ENCODE data around the gene NEK6. TPM values are rescaled to one million over a fixed set of nuclear protein-coding genes. Genes with fewer than 3 reads are reported as not detected.

The NEK6 gene
- total and polyA plus RNA-seq, 2 experiments from 2014 or later, result 33.5 to 44.7 TPM

DNA sequence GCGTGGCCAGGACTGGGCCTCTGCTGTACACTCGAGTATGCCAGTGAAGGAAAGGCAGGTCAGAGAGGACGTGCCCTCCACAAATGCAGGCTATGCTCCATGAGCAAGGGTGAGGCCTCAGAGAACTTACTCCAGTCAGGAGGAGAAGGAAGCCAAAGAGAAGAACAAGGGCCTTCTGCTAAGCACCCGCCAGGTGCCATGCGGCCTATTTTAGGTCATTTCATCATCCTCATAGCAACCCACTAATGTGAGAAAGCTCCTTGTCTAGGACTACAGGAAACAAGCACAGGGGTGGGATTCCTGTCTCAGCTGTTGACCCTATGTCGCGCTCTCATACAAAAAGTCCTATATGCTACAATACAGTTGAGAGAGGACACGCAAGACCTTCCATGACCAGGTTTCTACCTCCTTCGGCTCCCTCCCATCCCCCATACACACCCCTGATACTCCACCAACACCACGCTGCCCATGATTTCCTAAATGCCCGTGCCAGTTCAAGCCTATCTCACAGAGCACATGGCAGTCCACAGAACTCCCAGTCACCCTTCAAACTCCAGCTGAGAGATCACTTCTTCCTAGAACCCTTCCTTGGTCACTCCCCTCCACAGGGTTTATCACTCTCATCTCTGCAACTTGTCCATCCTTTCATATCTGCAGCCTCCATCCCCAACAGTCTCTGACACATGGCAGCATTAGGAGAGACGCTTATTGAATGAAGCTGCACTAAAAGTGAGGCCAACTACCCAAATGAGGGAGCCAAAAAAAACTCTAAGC is 130.7 kb downstream of the NEK6 start:
- WGBS (ENCODE audit: low lambda C conversion rate, missing lambda C conversion rate), result 97% methylated on average over 12 of the region's 12 CpGs
- DNase-seq (ENCODE audit: low spot score), result no peak
- H3K27ac ChIP-seq, result no peak overlapping the region
- no peaks in the 10 kb centered on the region for H3K36me3 ChIP-seq (replicated peaks; ENCODE audit: insufficient read depth, low read depth)
- TF ChIP-seq, protein P1, sequence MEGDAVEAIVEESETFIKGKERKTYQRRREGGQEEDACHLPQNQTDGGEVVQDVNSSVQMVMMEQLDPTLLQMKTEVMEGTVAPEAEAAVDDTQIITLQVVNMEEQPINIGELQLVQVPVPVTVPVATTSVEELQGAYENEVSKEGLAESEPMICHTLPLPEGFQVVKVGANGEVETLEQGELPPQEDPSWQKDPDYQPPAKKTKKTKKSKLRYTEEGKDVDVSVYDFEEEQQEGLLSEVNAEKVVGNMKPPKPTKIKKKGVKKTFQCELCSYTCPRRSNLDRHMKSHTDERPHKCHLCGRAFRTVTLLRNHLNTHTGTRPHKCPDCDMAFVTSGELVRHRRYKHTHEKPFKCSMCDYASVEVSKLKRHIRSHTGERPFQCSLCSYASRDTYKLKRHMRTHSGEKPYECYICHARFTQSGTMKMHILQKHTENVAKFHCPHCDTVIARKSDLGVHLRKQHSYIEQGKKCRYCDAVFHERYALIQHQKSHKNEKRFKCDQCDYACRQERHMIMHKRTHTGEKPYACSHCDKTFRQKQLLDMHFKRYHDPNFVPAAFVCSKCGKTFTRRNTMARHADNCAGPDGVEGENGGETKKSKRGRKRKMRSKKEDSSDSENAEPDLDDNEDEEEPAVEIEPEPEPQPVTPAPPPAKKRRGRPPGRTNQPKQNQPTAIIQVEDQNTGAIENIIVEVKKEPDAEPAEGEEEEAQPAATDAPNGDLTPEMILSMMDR (IDR thresholded peaks at IDR 0.05; ENCODE audit: poor library complexity), result no peak
- no peak for TF ChIP-seq EZH2phosphoT487 (IDR thresholded peaks at IDR 0.05; ENCODE audit: low read depth, severe bottlenecking, unreplicated experiment)
- TF ChIP-seq EZH2 (IDR thresholded peaks at IDR 0.05; ENCODE audit: borderline replicate concordance), result no peak
- H2AFZ ChIP-seq, result no peak overlapping the region
- no peak overlapping the region for H3K4me2 ChIP-seq
- H3K9me3 ChIP-seq (ENCODE audit: low read depth), result no peaks in the 10 kb centered on the region
- no peak overlapping the region for H3K4me3 ChIP-seq
- peaks cover 37% of the 10 kb centered on the region for H3K4me1 ChIP-seq (ENCODE audit: insufficient read depth)
- H3K9me2 ChIP-seq (replicated peaks; ENCODE audit: insufficient read depth), result no peaks in the 10 kb centered on the region
- H3K27me3 ChIP-seq, result no peaks in the 10 kb centered on the region
- peaks cover 73% of the 10 kb centered on the region for H3K79me2 ChIP-seq
- peaks cover 74% of the 10 kb centered on the region for H4K20me1 ChIP-seq (ENCODE audit: insufficient read depth, poor library complexity, severe bottlenecking)

- Histone ChIP-seq H3K79me2 (peaks cover 77% of the 10 kb centered on the region), H3K9me2 (replicated peaks; ENCODE audit: insufficient read depth) (no peaks in the 10 kb centered on the region), H3K27me3 (no peaks in the 10 kb centered on the region), H3K36me3 (replicated peaks; ENCODE audit: insufficient read depth, low read depth) (no peaks in the 10 kb centered on the region), H4K20me1 (ENCODE audit: insufficient read depth, poor library complexity, severe bottlenecking) (peaks cover 83% of the 10 kb centered on the region), H3K27ac (no peak overlapping the region), H3K4me1 (ENCODE audit: insufficient read depth) (peaks cover 37% of the 10 kb centered on the region), H3K4me2 (no peak overlapping the region), H3K9me3 (ENCODE audit: low read depth) (no peaks in the 10 kb centered on the region), H3K4me3 (no peak overlapping the region), H2AFZ (no peak overlapping the region)
- WGBS (ENCODE audit: low lambda C conversion rate, missing lambda C conversion rate), result 93% methylated on average over 7 of the region's 7 CpGs
- DNase-seq (ENCODE audit: low spot score), result no peak
- TF ChIP-seq, protein P1 (IDR thresholded peaks at IDR 0.05; ENCODE audit: poor library complexity), result no peak
- TF ChIP-seq EZH2phosphoT487 (IDR thresholded peaks at IDR 0.05; ENCODE audit: low read depth, severe bottlenecking, unreplicated experiment) (no peak), EZH2 (IDR thresholded peaks at IDR 0.05; ENCODE audit: borderline replicate concordance) (no peak)
These were observed 131.6 kb downstream of the NEK6 start for GRCh38 chr9:124389146-124389939.

DNA sequence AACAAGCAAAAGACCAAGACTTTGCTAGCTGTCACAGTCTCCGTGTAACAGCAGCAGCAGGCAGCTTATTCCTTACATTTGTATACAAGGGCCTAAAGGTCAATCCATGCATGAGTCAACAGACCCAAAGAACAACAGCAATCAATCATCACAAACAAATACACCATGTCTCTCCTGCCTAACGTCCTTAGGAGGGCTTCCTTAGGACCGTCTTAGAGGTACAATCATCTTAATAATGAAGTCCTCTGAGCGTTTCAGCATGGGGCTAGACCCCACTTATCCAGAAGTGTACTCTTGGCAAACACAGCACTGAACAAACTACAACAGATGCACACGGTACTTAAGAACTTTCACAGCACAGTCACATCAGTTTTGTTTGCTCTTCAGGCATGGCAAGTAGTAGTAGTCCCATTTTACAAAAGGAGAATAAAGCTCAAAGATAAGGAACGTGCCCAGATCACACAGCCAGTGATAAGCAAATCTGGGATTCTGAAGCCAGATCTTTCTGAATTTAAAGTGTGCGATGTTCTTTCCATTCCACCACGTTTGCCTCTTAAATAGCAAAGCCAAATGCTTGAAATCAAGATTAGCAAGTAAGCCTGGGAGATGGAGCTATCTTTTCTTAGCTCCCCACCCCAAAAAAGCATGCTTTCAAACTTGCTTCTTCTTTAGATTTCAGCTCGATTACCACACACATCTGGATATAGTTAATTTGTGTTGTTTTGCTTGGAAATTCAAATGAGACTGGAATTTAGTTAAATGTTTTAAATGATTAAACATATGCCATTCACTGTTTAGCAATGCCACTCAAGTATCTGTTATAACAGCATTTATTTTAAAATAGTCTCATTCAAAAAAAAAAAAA is 133.3 kb downstream of the NEK6 start:
- Histone ChIP-seq H4K20me1 (ENCODE audit: insufficient read depth, poor library complexity, severe bottlenecking) (peaks cover 91% of the 10 kb centered on the region), H3K9me3 (ENCODE audit: low read depth) (no peaks in the 10 kb centered on the region), H3K79me2 (peaks cover 78% of the 10 kb centered on the region), H3K27me3 (no peaks in the 10 kb centered on the region), H3K4me2 (peak overlapping the region; percentile 35), H3K36me3 (replicated peaks; ENCODE audit: insufficient read depth, low read depth) (no peaks in the 10 kb centered on the region), H3K27ac (no peak overlapping the region), H3K4me3 (no peak overlapping the region), H3K9me2 (replicated peaks; ENCODE audit: insufficient read depth) (no peaks in the 10 kb centered on the region), H2AFZ (no peak overlapping the region), H3K4me1 (ENCODE audit: insufficient read depth) (peaks cover 33% of the 10 kb centered on the region)
- no peak for DNase-seq (ENCODE audit: low spot score)
- WGBS (ENCODE audit: low lambda C conversion rate, missing lambda C conversion rate), result 29% methylated on average over 9 of the region's 9 CpGs
- TF ChIP-seq EZH2 (IDR thresholded peaks at IDR 0.05; ENCODE audit: borderline replicate concordance) (no peak), EZH2phosphoT487 (IDR thresholded peaks at IDR 0.05; ENCODE audit: low read depth, severe bottlenecking, unreplicated experiment) (no peak)
- TF ChIP-seq, protein P1 (IDR thresholded peaks at IDR 0.05; ENCODE audit: poor library complexity), result no peak

Measured in hepatocyte (in vitro differentiated cells).